Body of pancreas (tissue), 4 donors: ENCODE results near the gene ADGRD1. TPM values are rescaled to one million over a fixed set of nuclear protein-coding genes. Genes with fewer than 3 reads are reported as not detected.

Source experiments
- ATAC-seq: fragments of 150-250 bp; one replicate; pipeline ENCODE4 v1.9.1; 2016
- DNase-seq, 4 donors: peaks; one replicate each; pipeline ENCODE4 v3.0.0-alpha.2; 2019
- H3K27ac ChIP-seq, 4 donors: fragments of 200-600 bp; sonication (generic); 1 replicate in 3 of 4; 2 replicates in 1 of 4; pipeline versions ENCODE4 v1.5.1 to v1.6.1; 2016 to 2019; ENCODE audit warnings: mild to moderate bottlenecking in 1 of 4, mixed read lengths in 1 of 4, moderate library complexity in 1 of 4
- H3K27me3 ChIP-seq, 2 donors: fragments of 200-600 bp; sonication (generic); one replicate each; pipeline ENCODE4 v1.6.0; 2016; ENCODE audit warnings: mild to moderate bottlenecking in 1 of 2
- H3K36me3 ChIP-seq, 2 donors: fragments of 200-600 bp; sonication (generic); replicated peaks in 1 of 2; 2 replicates each; pipeline ENCODE4 v1.5.1; 2016; ENCODE audit warnings: low read depth in 2 of 2; ENCODE audit not compliant: insufficient read depth in 1 of 2
- H3K4me1 ChIP-seq: fragments of 200-600 bp; sonication (generic); one replicate; pipeline ENCODE4 v1.6.0; 2016
- H3K4me3 ChIP-seq, 2 donors: fragments of 200-600 bp; sonication (generic); 1 replicate in 1 of 2; 2 replicates in 1 of 2; pipeline ENCODE4 v1.5.1; 2016 to 2019
- H3K9me3 ChIP-seq, 3 donors: fragments of 200-600 bp; sonication (generic); 1 replicate in 2 of 3; 2 replicates in 1 of 3; pipeline ENCODE4 v1.5.1; 2016
- POLR2A ChIP-seq, 3 donors: fragments of 450-650 bp; IDR thresholded peaks; one replicate each; pipeline ENCODE4 v1.6.1; 2016; ENCODE audit warnings: antibody characterized with exemption in 3 of 3, mild to moderate bottlenecking in 2 of 3
- WGBS, 2 donors: methylation state at CpG; one replicate each; pipeline ENCODE4 v1.1.5; 2017; 5-methylcytosine and 5-hydroxymethylcytosine counted together
- intact Hi-C: fragments of 100-400 bp; cut with DNase I; formaldehyde crosslinking; loops from one replicate; pipeline ENCODE4 v1.15.1; 2023
- total RNA-seq, 2 donors: library from RNA; depleted of rRNA; stranded (reverse); fragments of >200 nt; gene quantifications; one replicate each; pipeline ENCODE4 v1.1.0, GENCODE V29; 2016
- TF ChIP-seq, protein P1 (sequence below), 7 experiments: fragments of 450-650 bp in 4 of 7; fragments of 200-600 bp in 3 of 7; sonication (generic) in 3 of 7; IDR thresholded peaks; one replicate each; pipeline ENCODE4 v1.5.1; 2016 to 2019; ENCODE audit warnings: antibody characterized with exemption in 7 of 7

Gene ADGRD1
- total RNA-seq, 2 donors from 2014 or later: 4.4 to 4.9 TPM

DNA sequence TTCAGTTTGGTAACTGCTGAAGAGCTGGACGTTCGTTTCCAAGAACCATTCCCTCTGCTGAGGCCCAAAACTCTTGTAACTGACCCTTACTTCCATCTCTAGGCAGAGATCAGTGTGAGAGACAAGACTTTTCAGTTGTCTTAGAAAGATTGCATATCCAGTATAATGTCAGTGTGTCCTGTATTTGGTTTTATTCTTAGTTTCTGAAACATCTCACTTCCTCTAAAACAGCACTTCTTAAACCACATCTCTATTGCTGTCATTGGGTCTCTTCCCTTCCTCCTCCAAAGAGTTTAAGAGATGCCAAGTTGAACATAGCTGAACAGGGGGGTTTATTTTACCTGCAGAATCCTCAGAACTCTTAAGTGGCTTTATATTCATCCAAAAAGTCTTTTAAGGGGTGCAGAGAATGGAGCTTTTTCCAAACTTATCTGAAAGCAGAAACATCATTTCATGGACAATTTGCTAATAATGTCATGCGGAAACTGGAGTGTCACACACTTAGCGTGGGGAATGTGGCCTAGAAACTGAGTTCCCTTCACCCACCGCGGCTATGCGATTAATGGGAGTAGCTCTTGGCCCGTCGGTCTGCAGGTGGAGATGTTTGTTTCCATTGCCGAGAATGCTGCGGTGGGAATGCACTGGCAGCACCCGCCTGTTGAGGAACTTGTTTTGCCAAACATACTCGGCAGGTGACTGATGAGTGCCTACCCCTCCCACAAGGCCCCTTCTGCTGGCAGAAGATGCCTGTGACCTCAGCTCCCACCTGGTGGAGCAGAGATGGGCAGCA, 148.2 kb downstream of the ADGRD1 start:
- DNase-seq: no peak
- no peak overlapping the region for H3K27ac ChIP-seq
- ATAC-seq: no peak
- peaks cover 6% of the 10 kb centered on the region for H3K4me1 ChIP-seq
- H3K9me3 ChIP-seq: no peaks in the 10 kb centered on the region
- intact Hi-C loops: no loop called here
- no peaks in the 10 kb centered on the region for H3K27me3 ChIP-seq
- 70 to 83% methylated on average over 9 to 13 of the region's 13 CpGs for WGBS, 2 donors
- H3K36me3 ChIP-seq: no peaks in the 10 kb centered on the region
- no peak overlapping the region for H3K4me3 ChIP-seq
- TF ChIP-seq POLR2A (IDR thresholded peaks at IDR 0.05): no peak
- TF ChIP-seq, protein P1, sequence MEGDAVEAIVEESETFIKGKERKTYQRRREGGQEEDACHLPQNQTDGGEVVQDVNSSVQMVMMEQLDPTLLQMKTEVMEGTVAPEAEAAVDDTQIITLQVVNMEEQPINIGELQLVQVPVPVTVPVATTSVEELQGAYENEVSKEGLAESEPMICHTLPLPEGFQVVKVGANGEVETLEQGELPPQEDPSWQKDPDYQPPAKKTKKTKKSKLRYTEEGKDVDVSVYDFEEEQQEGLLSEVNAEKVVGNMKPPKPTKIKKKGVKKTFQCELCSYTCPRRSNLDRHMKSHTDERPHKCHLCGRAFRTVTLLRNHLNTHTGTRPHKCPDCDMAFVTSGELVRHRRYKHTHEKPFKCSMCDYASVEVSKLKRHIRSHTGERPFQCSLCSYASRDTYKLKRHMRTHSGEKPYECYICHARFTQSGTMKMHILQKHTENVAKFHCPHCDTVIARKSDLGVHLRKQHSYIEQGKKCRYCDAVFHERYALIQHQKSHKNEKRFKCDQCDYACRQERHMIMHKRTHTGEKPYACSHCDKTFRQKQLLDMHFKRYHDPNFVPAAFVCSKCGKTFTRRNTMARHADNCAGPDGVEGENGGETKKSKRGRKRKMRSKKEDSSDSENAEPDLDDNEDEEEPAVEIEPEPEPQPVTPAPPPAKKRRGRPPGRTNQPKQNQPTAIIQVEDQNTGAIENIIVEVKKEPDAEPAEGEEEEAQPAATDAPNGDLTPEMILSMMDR (IDR thresholded peaks at IDR 0.05): no peak

DNA sequence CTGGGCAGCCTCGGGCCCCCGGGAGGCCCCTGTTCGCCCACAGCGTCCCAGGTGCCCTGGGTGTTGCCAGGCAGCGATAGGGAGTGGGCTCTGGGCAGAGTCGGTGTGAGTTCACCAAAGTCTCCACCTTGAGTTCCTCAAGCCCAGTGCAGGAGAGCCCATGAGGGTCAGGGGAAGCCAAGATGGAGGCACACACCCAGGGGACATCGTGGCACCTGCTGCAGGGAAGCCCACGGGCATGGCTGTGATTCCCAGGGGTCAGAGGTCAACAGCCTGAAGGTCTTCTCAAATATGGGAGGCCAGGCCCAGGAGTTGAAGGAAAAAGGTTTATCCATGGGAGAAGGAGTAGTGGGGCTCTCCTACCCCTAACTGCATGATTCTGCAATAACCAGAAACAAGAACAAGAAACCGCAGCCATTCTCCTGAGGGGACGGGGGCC, 148.8 kb downstream of the ADGRD1 start:
- peaks cover 6% of the 10 kb centered on the region for H3K4me1 ChIP-seq
- TF ChIP-seq, protein P1 (IDR thresholded peaks at IDR 0.05): no peak
- no peak for TF ChIP-seq POLR2A (IDR thresholded peaks at IDR 0.05)
- no peaks in the 10 kb centered on the region for H3K9me3 ChIP-seq
- H3K27ac ChIP-seq: no peak overlapping the region
- no peaks in the 10 kb centered on the region for H3K27me3 ChIP-seq
- intact Hi-C loops: no loop called here
- no peak overlapping the region for H3K4me3 ChIP-seq
- WGBS, 2 donors: 82 to 83% methylated on average over 7 to 9 of the region's 10 CpGs
- DNase-seq: no peak
- ATAC-seq: no peak
- no peaks in the 10 kb centered on the region for H3K36me3 ChIP-seq

DNA sequence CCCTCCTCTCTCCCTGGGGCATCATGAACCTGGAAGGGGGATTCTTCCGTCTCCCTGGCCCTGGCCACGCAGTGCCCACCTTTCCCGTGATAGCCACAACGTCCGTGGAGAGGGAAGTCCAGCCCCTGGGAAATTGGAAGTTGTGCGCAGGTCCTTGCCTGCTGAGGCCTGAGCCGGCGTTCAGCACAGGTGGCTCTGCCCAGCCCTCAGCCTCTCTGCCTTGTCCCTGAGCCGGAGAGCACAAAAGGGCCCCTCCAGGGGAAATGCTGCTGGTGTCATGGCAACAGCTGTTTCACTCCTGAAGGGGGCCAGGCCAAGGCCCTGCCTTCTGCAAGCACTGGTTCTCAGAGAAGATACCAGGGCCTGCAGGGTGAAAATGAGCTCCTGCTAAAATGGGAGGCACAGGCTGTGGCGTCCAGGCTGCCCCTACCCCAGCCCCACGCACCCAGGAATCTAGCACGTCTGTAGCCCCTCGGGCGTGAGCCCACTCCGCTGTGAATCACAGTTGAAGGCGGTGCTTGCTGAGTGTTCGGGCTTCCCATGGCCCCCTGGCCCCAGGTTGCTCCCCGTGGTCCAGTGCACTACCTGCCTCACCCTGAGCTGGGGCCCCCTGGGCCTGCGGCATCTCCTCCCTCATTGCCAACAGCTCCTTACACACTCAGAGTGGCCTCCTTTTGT, 149.4 kb downstream of the ADGRD1 start:
- H3K4me1 ChIP-seq: peaks cover 6% of the 10 kb centered on the region
- no peak for DNase-seq
- WGBS, 2 donors: 80 to 89% methylated on average over 1 to 19 of the region's 19 CpGs
- H3K36me3 ChIP-seq: no peaks in the 10 kb centered on the region
- H3K4me3 ChIP-seq: no peak overlapping the region
- no peaks in the 10 kb centered on the region for H3K9me3 ChIP-seq
- no peak for ATAC-seq
- intact Hi-C loops: no loop called here
- H3K27me3 ChIP-seq: no peaks in the 10 kb centered on the region
- no peak overlapping the region for H3K27ac ChIP-seq
- TF ChIP-seq, protein P1 (IDR thresholded peaks at IDR 0.05): no peak
- no peak for TF ChIP-seq POLR2A (IDR thresholded peaks at IDR 0.05)

DNA sequence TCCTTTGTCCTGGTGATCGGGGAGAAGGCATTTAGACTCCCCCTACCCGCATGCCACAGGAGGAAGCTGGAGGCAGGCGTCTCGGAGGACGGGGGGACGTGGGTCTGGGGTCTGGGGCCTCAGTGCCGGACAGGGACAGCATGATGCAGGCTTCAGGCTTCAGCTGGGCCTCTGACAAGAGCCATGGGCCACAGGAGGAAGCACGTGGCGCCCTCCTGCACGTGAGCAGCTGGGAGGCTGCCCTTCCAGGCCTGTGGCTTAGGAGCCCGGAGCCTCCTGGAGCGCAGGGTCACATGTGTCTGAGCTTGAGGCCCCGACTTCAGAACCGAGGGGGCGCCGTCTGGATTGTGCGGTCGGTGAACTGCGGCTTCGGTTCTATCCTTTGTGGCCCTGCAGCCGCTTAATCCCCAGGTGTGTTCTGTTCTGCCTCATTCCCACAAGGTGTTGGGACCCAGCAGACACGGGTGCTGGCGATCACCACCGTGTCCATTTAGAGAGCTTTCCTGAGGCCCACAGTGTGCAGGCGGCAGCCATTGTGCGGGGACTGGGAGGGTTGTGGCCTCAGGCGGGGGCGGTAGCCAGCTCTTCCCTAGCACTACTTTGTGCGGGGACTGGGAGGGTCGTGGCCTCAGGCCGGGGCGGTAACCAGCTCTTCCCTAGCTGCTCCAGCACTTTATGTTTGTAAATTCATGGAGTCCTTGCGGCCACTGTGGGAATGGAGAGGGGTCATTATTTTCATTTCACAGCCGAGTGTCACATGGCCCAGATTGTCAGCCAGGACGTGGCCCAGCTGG, 150.2 kb downstream of the ADGRD1 start:
- DNase-seq: no peak
- ATAC-seq: no peak
- 87 to 88% methylated on average over 17 to 33 of the region's 35 CpGs for WGBS, 2 donors
- no peaks in the 10 kb centered on the region for H3K27me3 ChIP-seq
- H3K36me3 ChIP-seq: no peaks in the 10 kb centered on the region
- no peaks in the 10 kb centered on the region for H3K9me3 ChIP-seq
- intact Hi-C loops: no loop called here
- peaks cover 6% of the 10 kb centered on the region for H3K4me1 ChIP-seq
- TF ChIP-seq, protein P1 (IDR thresholded peaks at IDR 0.05): no peak
- TF ChIP-seq POLR2A (IDR thresholded peaks at IDR 0.05): no peak
- no peak overlapping the region for H3K4me3 ChIP-seq
- H3K27ac ChIP-seq: no peak overlapping the region
